A673 (cell line): ENCODE results near the gene CWF19L2.
"Not testable (repeated sequence)": the region's sequence is repeated elsewhere in the genome, so short reads cannot be mapped to it uniquely, and the experiment has no call there.

Experiments used
- EZH2 ChIP-seq: fragments of 200-600 bp; sonication (generic); IDR thresholded peaks from 2 replicates; pipeline ENCODE4 v1.6.1; 2017; ENCODE audit warnings: borderline replicate concordance, low read depth, mild to moderate bottlenecking, mixed read lengths, antibody characterized with exemption, low read length; ENCODE audit not compliant: poor library complexity, severe bottlenecking
- TF ChIP-seq, protein P1 (sequence below): fragments of 300-800, 200-600 bp; sonication (generic); conservative IDR thresholded peaks from 2 replicates; pipeline ENCODE4 v1.5.1; 2017; ENCODE audit warnings: low read depth, mild to moderate bottlenecking, antibody characterized with exemption, low read length, moderate library complexity, mixed read lengths

DNA sequence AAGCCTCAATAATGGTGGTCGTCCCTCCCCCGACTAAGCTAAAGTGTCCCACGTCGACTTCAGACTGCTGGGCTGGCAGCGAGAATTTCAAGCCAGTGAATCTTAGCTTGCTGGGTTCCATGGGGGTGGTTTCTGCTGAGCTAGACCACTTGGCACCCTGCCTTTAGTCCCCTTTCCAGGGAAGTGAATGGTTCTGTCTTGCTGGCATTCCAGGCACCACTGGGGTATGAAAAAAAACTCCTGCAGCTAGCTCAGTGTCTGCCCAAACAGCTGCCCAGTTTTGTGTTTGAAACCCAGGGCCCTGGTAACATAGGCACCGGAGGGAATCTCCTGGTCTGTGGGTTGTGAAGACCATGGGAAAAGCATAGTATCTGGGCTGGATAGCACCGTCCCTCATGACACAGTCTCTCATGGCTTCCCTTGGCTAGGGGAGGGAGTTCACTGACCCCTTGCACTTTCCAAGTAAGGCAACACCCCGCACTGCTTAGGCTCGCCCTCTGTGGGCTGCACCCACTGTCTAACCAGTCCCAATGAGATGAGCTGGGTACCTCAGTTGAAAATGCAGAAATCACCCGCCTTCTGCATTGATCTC, 8.7 kb upstream of the CWF19L2 start:
- TF ChIP-seq, protein P1, sequence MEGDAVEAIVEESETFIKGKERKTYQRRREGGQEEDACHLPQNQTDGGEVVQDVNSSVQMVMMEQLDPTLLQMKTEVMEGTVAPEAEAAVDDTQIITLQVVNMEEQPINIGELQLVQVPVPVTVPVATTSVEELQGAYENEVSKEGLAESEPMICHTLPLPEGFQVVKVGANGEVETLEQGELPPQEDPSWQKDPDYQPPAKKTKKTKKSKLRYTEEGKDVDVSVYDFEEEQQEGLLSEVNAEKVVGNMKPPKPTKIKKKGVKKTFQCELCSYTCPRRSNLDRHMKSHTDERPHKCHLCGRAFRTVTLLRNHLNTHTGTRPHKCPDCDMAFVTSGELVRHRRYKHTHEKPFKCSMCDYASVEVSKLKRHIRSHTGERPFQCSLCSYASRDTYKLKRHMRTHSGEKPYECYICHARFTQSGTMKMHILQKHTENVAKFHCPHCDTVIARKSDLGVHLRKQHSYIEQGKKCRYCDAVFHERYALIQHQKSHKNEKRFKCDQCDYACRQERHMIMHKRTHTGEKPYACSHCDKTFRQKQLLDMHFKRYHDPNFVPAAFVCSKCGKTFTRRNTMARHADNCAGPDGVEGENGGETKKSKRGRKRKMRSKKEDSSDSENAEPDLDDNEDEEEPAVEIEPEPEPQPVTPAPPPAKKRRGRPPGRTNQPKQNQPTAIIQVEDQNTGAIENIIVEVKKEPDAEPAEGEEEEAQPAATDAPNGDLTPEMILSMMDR = not testable (repeated sequence)
- not testable (repeated sequence) for TF ChIP-seq EZH2
